ENCODE results near the gene DPP9.
A peak's percentile ranks its signal among the peaks of the same experiment; 100 is the strongest.

The DPP9 gene

GRCh38 chr19:4759388-4760284, 36.0 kb upstream of the DPP9 start:
- H3K36me3 ChIP-seq, result no peaks in the 10 kb centered on the region
- H3K27ac ChIP-seq, result peak overlapping the region in 1 of 11 experiments; percentile 49; a peak in 1 of 22 replicates
- peaks cover 0 to 19% (median 11%) of the 10 kb centered on the region in 10 experiments; a peak in 19 of 20 replicates for H3K4me1 ChIP-seq
- H3K4me3 ChIP-seq, result peak overlapping the region in 7 of 10 experiments; percentile 9 to 57 (median 37); a peak in 12 of 20 replicates
- no peak for TF ChIP-seq Cebpa-rat (IDR thresholded peaks at IDR 0.05)
- H3K9ac ChIP-seq, result peak overlapping the region in 1 of 11 experiments; percentile 3; a peak in 1 of 22 replicates
- H3K27me3 ChIP-seq, result no peaks in the 10 kb centered on the region; a peak in 1 of 22 replicates
- H4K20me1 ChIP-seq, result no peaks in the 10 kb centered on the region
- H3K9me3 ChIP-seq (replicated peaks in 1 of 11), result peaks cover 0 to 7% (median 0%) of the 10 kb centered on the region in 11 experiments; a peak in 1 of 22 replicates
- H3K4me2 ChIP-seq, result peak overlapping the region; percentile 74 to 88 (median 81)

- Histone ChIP-seq H3K4me3 (no peak overlapping the region), H3K4me2 (no peak overlapping the region), H3K9ac (no peak overlapping the region), H3K9me3 (replicated peaks in 1 of 11) (peaks cover 0 to 7% (median 0%) of the 10 kb centered on the region in 11 experiments; a peak in 1 of 22 replicates), H3K4me1 (peaks cover 0 to 20% (median 11%) of the 10 kb centered on the region in 10 experiments; a peak in 19 of 20 replicates), H3K27ac (no peak overlapping the region), H4K20me1 (no peaks in the 10 kb centered on the region), H3K27me3 (no peaks in the 10 kb centered on the region; a peak in 1 of 22 replicates), H3K36me3 (no peaks in the 10 kb centered on the region)
- TF ChIP-seq Cebpa-rat (IDR thresholded peaks at IDR 0.05), result no peak
Observed at GRCh38 chr19:4758659-4759058, 35.0 kb upstream of the DPP9 start.

GRCh38 chr19:4758082-4758481, 34.4 kb upstream of the DPP9 start:
- no peaks in the 10 kb centered on the region; a peak in 1 of 22 replicates for H3K27me3 ChIP-seq
- H3K9me3 ChIP-seq (replicated peaks in 1 of 11), result peaks cover 0 to 7% (median 0%) of the 10 kb centered on the region in 11 experiments; a peak in 1 of 22 replicates
- no peak overlapping the region for H3K4me3 ChIP-seq
- no peak overlapping the region for H3K4me2 ChIP-seq
- H3K36me3 ChIP-seq, result no peaks in the 10 kb centered on the region
- peaks cover 0 to 20% (median 11%) of the 10 kb centered on the region in 10 experiments; a peak in 19 of 20 replicates for H3K4me1 ChIP-seq
- no peak for TF ChIP-seq Cebpa-rat (IDR thresholded peaks at IDR 0.05)
- H3K9ac ChIP-seq, result no peak overlapping the region
- no peak overlapping the region for H3K27ac ChIP-seq
- H4K20me1 ChIP-seq, result no peaks in the 10 kb centered on the region

- TF ChIP-seq Cebpa-rat (IDR thresholded peaks at IDR 0.05), result no peak
- Histone ChIP-seq H3K4me3 (no peak overlapping the region), H4K20me1 (no peaks in the 10 kb centered on the region), H3K27me3 (no peaks in the 10 kb centered on the region; a peak in 1 of 22 replicates), H3K36me3 (no peaks in the 10 kb centered on the region), H3K9ac (no peak overlapping the region), H3K4me1 (peaks cover 0 to 17% (median 8%) of the 10 kb centered on the region in 10 experiments; a peak in 19 of 20 replicates), H3K9me3 (replicated peaks in 1 of 11) (peaks cover 0 to 7% (median 0%) of the 10 kb centered on the region in 11 experiments; a peak in 1 of 22 replicates), H3K4me2 (no peak overlapping the region), H3K27ac (no peak overlapping the region)
Observed at GRCh38 chr19:4755459-4755858, 31.8 kb upstream of the DPP9 start.

- Histone ChIP-seq H4K20me1 (no peaks in the 10 kb centered on the region), H3K4me1 (peaks cover 0 to 17% (median 11%) of the 10 kb centered on the region in 10 experiments; a peak in 15 of 20 replicates), H3K4me2 (no peak overlapping the region), H3K36me3 (no peaks in the 10 kb centered on the region), H3K4me3 (no peak overlapping the region), H3K9ac (no peak overlapping the region), H3K27me3 (no peaks in the 10 kb centered on the region), H3K27ac (no peak overlapping the region), H3K9me3 (replicated peaks in 1 of 11) (peaks cover 0 to 7% (median 0%) of the 10 kb centered on the region in 11 experiments; a peak in 1 of 22 replicates)
- no peak for TF ChIP-seq Cebpa-rat (IDR thresholded peaks at IDR 0.05)
Observed at GRCh38 chr19:4754248-4754647, 30.6 kb upstream of the DPP9 start.

GRCh38 chr19:4749870-4750590, 26.4 kb upstream of the DPP9 start:
- TF ChIP-seq Cebpa-rat (IDR thresholded peaks at IDR 0.05), result no peak

GRCh38 chr19:4748589-4748988, 24.9 kb upstream of the DPP9 start:
- no peak for TF ChIP-seq Cebpa-rat (IDR thresholded peaks at IDR 0.05)
- Histone ChIP-seq H3K36me3 (no peaks in the 10 kb centered on the region), H3K4me2 (peak overlapping the region; percentile 62 to 96 (median 81); a peak in 21 of 22 replicates), H3K9me3 (replicated peaks in 1 of 11) (peaks cover 0 to 5% (median 0%) of the 10 kb centered on the region in 11 experiments; a peak in 1 of 22 replicates), H3K4me1 (peaks cover 43 to 64% (median 58%) of the 10 kb centered on the region in 10 experiments), H3K9ac (peak overlapping the region in 1 of 11 experiments; percentile 56; a peak in 1 of 22 replicates), H3K27me3 (no peaks in the 10 kb centered on the region), H3K4me3 (peak overlapping the region in 4 of 10 experiments; percentile 21 to 40 (median 28); a peak in 4 of 20 replicates), H3K27ac (peak overlapping the region in 3 of 11 experiments; percentile 43 to 71 (median 65); a peak in 5 of 22 replicates), H4K20me1 (no peaks in the 10 kb centered on the region)

More at GRCh38 chr19:4749870-4750590, 26.4 kb upstream of the DPP9 start:
- Histone ChIP-seq H4K20me1 (no peaks in the 10 kb centered on the region), H3K4me1 (peaks cover 31 to 59% (median 51%) of the 10 kb centered on the region in 10 experiments), H3K4me2 (0 out of 22 replicates have a peak overlapping the region, but pooled peaks of 1 of the 11 experiments have one; percentile 96), H3K36me3 (no peaks in the 10 kb centered on the region), H3K9ac (no peak overlapping the region), H3K9me3 (replicated peaks in 1 of 11) (peaks cover 0 to 5% (median 0%) of the 10 kb centered on the region in 11 experiments; a peak in 1 of 22 replicates), H3K27ac (no peak overlapping the region), H3K27me3 (no peaks in the 10 kb centered on the region), H3K4me3 (no peak overlapping the region)

- H3K4me3 ChIP-seq, result peak overlapping the region in 5 of 10 experiments; percentile 9 to 40 (median 22); a peak in 4 of 20 replicates
- no peaks in the 10 kb centered on the region for H4K20me1 ChIP-seq
- H3K9ac ChIP-seq, result peak overlapping the region in 2 of 11 experiments; percentile 41 to 56; a peak in 5 of 22 replicates
- peaks cover 45 to 68% (median 60%) of the 10 kb centered on the region in 10 experiments for H3K4me1 ChIP-seq
- H3K4me2 ChIP-seq, result peak overlapping the region; percentile 62 to 96 (median 81)
- no peak for TF ChIP-seq Cebpa-rat (IDR thresholded peaks at IDR 0.05)
- peak overlapping the region in 6 of 11 experiments; percentile 13 to 71 (median 48); a peak in 9 of 22 replicates for H3K27ac ChIP-seq
- H3K27me3 ChIP-seq, result no peaks in the 10 kb centered on the region
- H3K36me3 ChIP-seq, result no peaks in the 10 kb centered on the region
- H3K9me3 ChIP-seq (replicated peaks in 1 of 11), result peaks cover 0 to 5% (median 0%) of the 10 kb centered on the region in 11 experiments; a peak in 1 of 22 replicates
Observed at GRCh38 chr19:4748185-4748584, 24.5 kb upstream of the DPP9 start.

All from BLaER1 treated with 17β-estradiol and CSF1 and Interleukin-3, amounts not matched to agents 10 nM and 100 nM (cell line).